Prostate gland (tissue), 2 donors: ENCODE data around the gene ARHGAP6. TPM values are rescaled to one million over a fixed set of nuclear protein-coding genes. Genes with fewer than 3 reads are reported as not detected.

ENCODE experiments used
- DNase-seq: peaks from one replicate; pipeline ENCODE4 v3.0.0-alpha.2; 2019; ENCODE audit warnings: low spot score
- H3K27ac ChIP-seq, 2 donors: fragments of 200-600 bp; sonication (generic); 2 replicates each; pipeline ENCODE4 v1.5.1; 2017 to 2019
- H3K27me3 ChIP-seq: fragments of 200-600 bp; sonication (generic); replicated peaks from 2 replicates; pipeline ENCODE4 v1.5.1; 2019; ENCODE audit not compliant: insufficient read depth
- H3K36me3 ChIP-seq, 2 donors: fragments of 200-600 bp; sonication (generic); 1 replicate in 1 of 2; 2 replicates in 1 of 2; pipeline versions ENCODE4 v1.5.1 to v1.8.1; 2017 to 2019
- H3K4me1 ChIP-seq: fragments of 200-600 bp; sonication (generic); replicated peaks from 2 replicates; pipeline ENCODE4 v1.5.1; 2019
- H3K4me3 ChIP-seq, 2 donors: fragments of 200-600 bp; sonication (generic); 2 replicates each; pipeline ENCODE4 v1.5.1; 2017 to 2019
- H3K9me3 ChIP-seq: fragments of 200-600 bp; sonication (generic); 2 replicates; pipeline ENCODE4 v1.5.1; 2017
- POLR2A ChIP-seq: fragments of 450-650 bp; IDR thresholded peaks from one replicate; pipeline ENCODE4 v1.6.1; 2016; ENCODE audit warnings: antibody characterized with exemption, mild to moderate bottlenecking
- POLR2AphosphoS5 ChIP-seq: sonication (generic); formaldehyde crosslinking; IDR thresholded peaks from one replicate; pipeline ENCODE4 v1.6.1; 2017; ENCODE audit warnings: antibody characterized with exemption
- WGBS: methylation state at CpG from one replicate; pipeline ENCODE4 v1.1.5; 2018; 5-methylcytosine and 5-hydroxymethylcytosine counted together
- intact Hi-C: fragments of 100-400 bp; cut with DNase I; formaldehyde crosslinking; loops from one replicate; pipeline ENCODE4 v1.14.2; 2022
- total RNA-seq, 2 donors: library from RNA; depleted of rRNA; stranded (reverse); fragments of >200 nt; gene quantifications; one replicate each; pipeline ENCODE4 v1.1.0, GENCODE V29; 2016
- TF ChIP-seq, protein P1 (sequence below), 4 experiments: fragments of 200-600 bp in 2 of 4; fragments of 450-650 bp in 2 of 4; sonication (generic) in 2 of 4; IDR thresholded peaks; 1 replicate in 3 of 4; 2 replicates in 1 of 4; pipeline ENCODE4 v1.5.1; 2016 to 2019; ENCODE audit warnings: antibody characterized with exemption in 4 of 4, mild to moderate bottlenecking in 2 of 4, moderate library complexity in 2 of 4

The ARHGAP6 gene
- total RNA-seq, 2 donors from 2014 or later: 72.6 to 73.7 TPM

DNA sequence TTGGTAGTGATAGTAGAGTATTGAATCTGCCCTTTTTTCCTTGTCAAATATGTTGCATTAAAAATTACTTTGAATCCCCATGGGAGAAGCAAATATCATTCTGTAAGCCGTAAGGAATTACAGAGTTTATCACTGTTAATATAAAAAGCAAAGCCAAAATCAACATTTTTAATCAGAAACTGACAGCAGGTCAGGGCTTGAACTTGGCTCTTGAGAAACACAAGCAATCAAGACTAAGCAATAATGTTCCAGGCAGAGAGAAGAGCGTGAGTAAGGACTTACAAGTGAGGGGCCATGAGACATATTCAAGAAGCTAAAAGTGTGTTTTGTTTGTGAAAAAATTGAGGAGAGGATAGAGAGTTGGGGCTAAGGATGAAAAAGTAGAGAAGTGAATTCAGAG, 68.2 kb downstream of the ARHGAP6 start:
- WGBS: 20% methylated on average over 2 of the region's 2 CpGs
- no peaks in the 10 kb centered on the region for H3K27me3 ChIP-seq
- intact Hi-C loops: no loop called here

DNA sequence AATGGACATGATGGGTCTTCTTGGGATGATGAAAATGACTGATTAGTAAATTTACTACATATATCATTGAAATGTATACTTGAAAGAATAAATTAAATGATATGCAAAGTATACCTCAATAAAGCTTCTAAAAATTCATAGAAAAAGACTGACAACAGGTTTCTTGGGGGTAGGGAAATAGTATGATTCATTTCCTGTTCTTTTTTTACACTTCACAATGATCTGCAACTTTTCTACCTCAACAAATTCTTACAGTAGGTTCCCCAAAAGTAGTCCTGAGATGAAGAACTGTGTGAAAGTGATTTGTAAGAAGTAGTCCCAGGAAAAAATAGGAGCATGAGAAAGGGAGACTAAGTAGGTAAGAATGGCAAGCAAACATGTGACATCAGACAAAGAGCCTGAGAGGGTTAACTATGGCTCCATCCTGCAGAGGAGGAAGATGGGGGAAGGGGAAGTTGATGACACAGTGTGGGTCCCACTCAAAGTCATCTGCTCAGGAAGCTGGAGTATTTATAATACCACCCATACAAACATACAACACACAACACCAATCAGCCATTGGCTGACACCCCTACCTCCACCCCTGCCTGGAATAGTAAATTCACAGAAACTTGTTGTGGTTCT, 73.9 kb downstream of the ARHGAP6 start:
- H3K27me3 ChIP-seq: no peaks in the 10 kb centered on the region
- intact Hi-C loops: no loop called here

More for the DNA sequence above, 68.2 kb downstream of the ARHGAP6 start:
- DNase-seq: no peak
- no peaks in the 10 kb centered on the region for H3K9me3 ChIP-seq
- H3K27ac ChIP-seq: no peak overlapping the region
- TF ChIP-seq POLR2A: no peak
- TF ChIP-seq, protein P1, sequence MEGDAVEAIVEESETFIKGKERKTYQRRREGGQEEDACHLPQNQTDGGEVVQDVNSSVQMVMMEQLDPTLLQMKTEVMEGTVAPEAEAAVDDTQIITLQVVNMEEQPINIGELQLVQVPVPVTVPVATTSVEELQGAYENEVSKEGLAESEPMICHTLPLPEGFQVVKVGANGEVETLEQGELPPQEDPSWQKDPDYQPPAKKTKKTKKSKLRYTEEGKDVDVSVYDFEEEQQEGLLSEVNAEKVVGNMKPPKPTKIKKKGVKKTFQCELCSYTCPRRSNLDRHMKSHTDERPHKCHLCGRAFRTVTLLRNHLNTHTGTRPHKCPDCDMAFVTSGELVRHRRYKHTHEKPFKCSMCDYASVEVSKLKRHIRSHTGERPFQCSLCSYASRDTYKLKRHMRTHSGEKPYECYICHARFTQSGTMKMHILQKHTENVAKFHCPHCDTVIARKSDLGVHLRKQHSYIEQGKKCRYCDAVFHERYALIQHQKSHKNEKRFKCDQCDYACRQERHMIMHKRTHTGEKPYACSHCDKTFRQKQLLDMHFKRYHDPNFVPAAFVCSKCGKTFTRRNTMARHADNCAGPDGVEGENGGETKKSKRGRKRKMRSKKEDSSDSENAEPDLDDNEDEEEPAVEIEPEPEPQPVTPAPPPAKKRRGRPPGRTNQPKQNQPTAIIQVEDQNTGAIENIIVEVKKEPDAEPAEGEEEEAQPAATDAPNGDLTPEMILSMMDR (IDR thresholded peaks at IDR 0.05): no peak
- no peak for TF ChIP-seq POLR2AphosphoS5
- no peaks in the 10 kb centered on the region for H3K4me1 ChIP-seq
- H3K4me3 ChIP-seq: no peak overlapping the region
- no peaks in the 10 kb centered on the region for H3K36me3 ChIP-seq

DNA sequence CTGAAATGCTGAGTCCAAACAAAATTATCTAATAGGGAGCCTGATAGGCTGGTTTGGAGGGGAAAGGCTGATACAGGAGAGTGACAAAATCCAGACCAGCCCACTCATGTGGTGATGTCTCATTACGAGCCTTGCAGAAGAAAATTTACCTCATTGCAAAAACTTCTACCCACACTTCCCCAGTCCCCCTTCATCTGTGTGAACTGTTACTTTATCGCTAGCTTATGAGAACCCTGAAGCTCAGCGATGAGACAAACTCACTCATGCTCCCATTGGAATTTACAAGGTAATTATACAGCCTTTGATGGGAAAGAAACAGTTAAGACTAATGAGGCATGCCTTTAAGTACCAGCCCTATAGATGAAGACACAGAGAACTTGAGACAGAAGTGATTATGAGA, 76.1 kb downstream of the ARHGAP6 start:
- no peak overlapping the region for H3K4me3 ChIP-seq
- H3K4me1 ChIP-seq: no peaks in the 10 kb centered on the region
- TF ChIP-seq POLR2AphosphoS5 (no peak), POLR2A (no peak)
- TF ChIP-seq, protein P1 (IDR thresholded peaks at IDR 0.05): no peak
- no peaks in the 10 kb centered on the region for H3K9me3 ChIP-seq
- 36% methylated on average over 3 of the region's 3 CpGs for WGBS
- H3K27me3 ChIP-seq: no peaks in the 10 kb centered on the region
- no peak overlapping the region for H3K27ac ChIP-seq
- H3K36me3 ChIP-seq: no peaks in the 10 kb centered on the region
- DNase-seq: no peak
- intact Hi-C loops: no loop called here

More for the DNA sequence above, 73.9 kb downstream of the ARHGAP6 start:
- TF ChIP-seq POLR2AphosphoS5 (no peak), POLR2A (no peak)
- TF ChIP-seq, protein P1 (IDR thresholded peaks at IDR 0.05): no peak
- no peaks in the 10 kb centered on the region for H3K9me3 ChIP-seq
- no peak overlapping the region for H3K27ac ChIP-seq
- no peaks in the 10 kb centered on the region for H3K36me3 ChIP-seq
- DNase-seq: no peak
- no peaks in the 10 kb centered on the region for H3K4me1 ChIP-seq
- no peak overlapping the region for H3K4me3 ChIP-seq

DNA sequence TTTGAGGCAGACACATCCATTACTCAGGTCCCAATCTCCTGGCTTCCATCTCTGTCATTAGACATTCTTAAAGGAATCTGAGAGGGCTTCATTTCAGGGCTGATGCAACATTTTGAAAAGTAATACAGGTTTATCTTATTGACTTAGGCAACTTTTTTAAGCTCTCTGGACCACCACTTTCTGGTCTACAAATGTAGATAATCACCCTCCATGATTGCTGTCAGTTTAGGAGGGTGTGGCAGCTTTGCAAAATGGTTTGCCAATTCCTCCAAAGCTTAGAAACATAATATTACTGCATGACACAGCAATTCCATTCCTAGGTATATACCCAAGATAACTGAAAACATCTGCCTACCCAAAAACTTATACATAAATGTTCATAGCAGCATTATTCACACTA, 77.6 kb downstream of the ARHGAP6 start:
- TF ChIP-seq POLR2AphosphoS5 (no peak), POLR2A (no peak)
- TF ChIP-seq, protein P1 (IDR thresholded peaks at IDR 0.05): no peak
- Histone ChIP-seq H3K9me3 (no peaks in the 10 kb centered on the region), H3K4me3 (no peak overlapping the region), H3K27ac (no peak overlapping the region), H3K36me3 (no peaks in the 10 kb centered on the region), H3K27me3 (no peaks in the 10 kb centered on the region), H3K4me1 (no peaks in the 10 kb centered on the region)
- DNase-seq: no peak
- intact Hi-C loops: no loop called here

DNA sequence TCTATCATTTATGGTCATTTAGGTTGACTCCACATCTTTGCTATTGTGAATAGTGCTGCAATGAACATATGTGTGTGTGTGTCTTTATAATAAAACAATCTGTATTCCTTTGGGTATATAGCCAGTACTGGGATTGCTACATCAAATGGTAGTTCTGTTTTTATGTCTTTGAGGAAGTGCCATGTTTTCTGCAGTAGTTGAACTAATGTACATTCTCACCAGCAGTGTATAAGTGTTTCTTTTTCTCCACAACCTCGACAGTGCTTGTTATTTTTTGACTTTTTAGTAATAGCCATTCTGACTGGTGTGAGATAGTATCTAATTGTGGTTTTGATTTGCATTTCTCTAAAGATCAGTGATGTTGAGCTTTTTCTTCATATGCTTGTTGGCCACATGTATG, 80.5 kb downstream of the ARHGAP6 start:
- DNase-seq: no peak
- H3K27ac ChIP-seq: no peak overlapping the region
- H3K9me3 ChIP-seq: no peaks in the 10 kb centered on the region
- no peaks in the 10 kb centered on the region for H3K4me1 ChIP-seq
- no peaks in the 10 kb centered on the region for H3K36me3 ChIP-seq
- no peak overlapping the region for H3K4me3 ChIP-seq
- H3K27me3 ChIP-seq: no peaks in the 10 kb centered on the region
- TF ChIP-seq POLR2A (no peak), POLR2AphosphoS5 (no peak)
- TF ChIP-seq, protein P1 (IDR thresholded peaks at IDR 0.05): no peak
- intact Hi-C loops: no loop called here
- WGBS: 46% methylated on average over 1 of the region's 1 CpG
